ENCODE data around the gene NUP210L. TPM values are rescaled to one million over a fixed set of nuclear protein-coding genes. Genes with fewer than 3 reads are reported as not detected.
A peak's percentile ranks its signal among the peaks of the same experiment; 100 is the strongest.

The NUP210L gene
- total and polyA plus RNA-seq, 2 of the 13 experiments (the other 11 are each of a cell fraction or from before 2014, with no cell fraction given) = not detected

GRCh38 chr1:153958111-153958960 is 196.5 kb downstream of the NUP210L start, which contains the start of gene CRTC2 (continued):
- TF ChIP-seq NR2F6 (IDR thresholded peaks at IDR 0.05) (peak; percentile 59), NR2F6 (CRISPR knock-in tag; IDR thresholded peaks at IDR 0.05) (peak; percentile 55; the same call in 1 of the 2 replicates), DBP (CRISPR knock-in tag; IDR thresholded peaks at IDR 0.05; ENCODE audit: not compliant biosample characterization) (peak; percentile 74), ZNF333 (CRISPR knock-in tag; IDR thresholded peaks at IDR 0.05; ENCODE audit: borderline replicate concordance) (peak; percentile 45; the same call in 1 of the 2 replicates), ZNF773 (CRISPR knock-in tag; IDR thresholded peaks at IDR 0.05; ENCODE audit: borderline replicate concordance) (peak; percentile 82; the same call in 1 of the 2 replicates), ZNF687 (CRISPR knock-in tag; IDR thresholded peaks at IDR 0.05) (peak; percentile 81), JARID2 (CRISPR knock-in tag; IDR thresholded peaks at IDR 0.05; ENCODE audit: insufficient replicate concordance) (no peak), NR2F2 (IDR thresholded peaks at IDR 0.05; ENCODE audit: borderline replicate concordance, low read depth) (peak; percentile 34; the same call in 1 of the 2 replicates), FIP1L1 (IDR thresholded peaks at IDR 0.05; ENCODE audit: borderline replicate concordance, insufficient read depth, low read depth, low read length) (peak; percentile 83; the same call in 1 of the 2 replicates), SOX5 (CRISPR knock-in tag; IDR thresholded peaks at IDR 0.05; ENCODE audit: borderline replicate concordance) (peak; percentile 16; the same call in 1 of the 2 replicates), KLF6 (CRISPR knock-in tag; IDR thresholded peaks at IDR 0.05) (peak; percentile 64; the same call in 1 of the 2 replicates), SP5 (CRISPR knock-in tag; IDR thresholded peaks at IDR 0.05; ENCODE audit: borderline replicate concordance, low read depth) (peak; percentile 42; the same call in 1 of the 2 replicates), HMG20A (CRISPR knock-in tag; IDR thresholded peaks at IDR 0.05; ENCODE audit: borderline replicate concordance) (no peak)
- TF ChIP-seq, protein P1, sequence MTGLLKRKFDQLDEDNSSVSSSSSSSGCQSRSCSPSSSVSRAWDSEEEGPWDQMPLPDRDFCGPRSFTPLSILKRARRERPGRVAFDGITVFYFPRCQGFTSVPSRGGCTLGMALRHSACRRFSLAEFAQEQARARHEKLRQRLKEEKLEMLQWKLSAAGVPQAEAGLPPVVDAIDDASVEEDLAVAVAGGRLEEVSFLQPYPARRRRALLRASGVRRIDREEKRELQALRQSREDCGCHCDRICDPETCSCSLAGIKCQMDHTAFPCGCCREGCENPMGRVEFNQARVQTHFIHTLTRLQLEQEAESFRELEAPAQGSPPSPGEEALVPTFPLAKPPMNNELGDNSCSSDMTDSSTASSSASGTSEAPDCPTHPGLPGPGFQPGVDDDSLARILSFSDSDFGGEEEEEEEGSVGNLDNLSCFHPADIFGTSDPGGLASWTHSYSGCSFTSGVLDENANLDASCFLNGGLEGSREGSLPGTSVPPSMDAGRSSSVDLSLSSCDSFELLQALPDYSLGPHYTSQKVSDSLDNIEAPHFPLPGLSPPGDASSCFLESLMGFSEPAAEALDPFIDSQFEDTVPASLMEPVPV (CRISPR knock-in tag; IDR thresholded peaks at IDR 0.05) = peak; percentile 41; the same call in 1 of the 2 replicates
- TF ChIP-seq, protein P2, sequence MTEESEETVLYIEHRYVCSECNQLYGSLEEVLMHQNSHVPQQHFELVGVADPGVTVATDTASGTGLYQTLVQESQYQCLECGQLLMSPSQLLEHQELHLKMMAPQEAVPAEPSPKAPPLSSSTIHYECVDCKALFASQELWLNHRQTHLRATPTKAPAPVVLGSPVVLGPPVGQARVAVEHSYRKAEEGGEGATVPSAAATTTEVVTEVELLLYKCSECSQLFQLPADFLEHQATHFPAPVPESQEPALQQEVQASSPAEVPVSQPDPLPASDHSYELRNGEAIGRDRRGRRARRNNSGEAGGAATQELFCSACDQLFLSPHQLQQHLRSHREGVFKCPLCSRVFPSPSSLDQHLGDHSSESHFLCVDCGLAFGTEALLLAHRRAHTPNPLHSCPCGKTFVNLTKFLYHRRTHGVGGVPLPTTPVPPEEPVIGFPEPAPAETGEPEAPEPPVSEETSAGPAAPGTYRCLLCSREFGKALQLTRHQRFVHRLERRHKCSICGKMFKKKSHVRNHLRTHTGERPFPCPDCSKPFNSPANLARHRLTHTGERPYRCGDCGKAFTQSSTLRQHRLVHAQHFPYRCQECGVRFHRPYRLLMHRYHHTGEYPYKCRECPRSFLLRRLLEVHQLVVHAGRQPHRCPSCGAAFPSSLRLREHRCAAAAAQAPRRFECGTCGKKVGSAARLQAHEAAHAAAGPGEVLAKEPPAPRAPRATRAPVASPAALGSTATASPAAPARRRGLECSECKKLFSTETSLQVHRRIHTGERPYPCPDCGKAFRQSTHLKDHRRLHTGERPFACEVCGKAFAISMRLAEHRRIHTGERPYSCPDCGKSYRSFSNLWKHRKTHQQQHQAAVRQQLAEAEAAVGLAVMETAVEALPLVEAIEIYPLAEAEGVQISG (CRISPR knock-in tag; IDR thresholded peaks at IDR 0.05) = peak; percentile 95
- TF ChIP-seq, protein P3, sequence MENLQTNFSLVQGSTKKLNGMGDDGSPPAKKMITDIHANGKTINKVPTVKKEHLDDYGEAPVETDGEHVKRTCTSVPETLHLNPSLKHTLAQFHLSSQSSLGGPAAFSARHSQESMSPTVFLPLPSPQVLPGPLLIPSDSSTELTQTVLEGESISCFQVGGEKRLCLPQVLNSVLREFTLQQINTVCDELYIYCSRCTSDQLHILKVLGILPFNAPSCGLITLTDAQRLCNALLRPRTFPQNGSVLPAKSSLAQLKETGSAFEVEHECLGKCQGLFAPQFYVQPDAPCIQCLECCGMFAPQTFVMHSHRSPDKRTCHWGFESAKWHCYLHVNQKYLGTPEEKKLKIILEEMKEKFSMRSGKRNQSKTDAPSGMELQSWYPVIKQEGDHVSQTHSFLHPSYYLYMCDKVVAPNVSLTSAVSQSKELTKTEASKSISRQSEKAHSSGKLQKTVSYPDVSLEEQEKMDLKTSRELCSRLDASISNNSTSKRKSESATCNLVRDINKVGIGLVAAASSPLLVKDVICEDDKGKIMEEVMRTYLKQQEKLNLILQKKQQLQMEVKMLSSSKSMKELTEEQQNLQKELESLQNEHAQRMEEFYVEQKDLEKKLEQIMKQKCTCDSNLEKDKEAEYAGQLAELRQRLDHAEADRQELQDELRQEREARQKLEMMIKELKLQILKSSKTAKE (CRISPR knock-in tag; IDR thresholded peaks at IDR 0.05; ENCODE audit: borderline replicate concordance) = no peak; the same call in 1 of the 2 replicates

All from HepG2 (cell line).